IMR-90 (cell line): ENCODE measurements around the gene ZNF80. TPM values are rescaled to one million over a fixed set of nuclear protein-coding genes. Genes with fewer than 3 reads are reported as not detected.

ENCODE experiments used
- ATAC-seq: fragments of 200-7000 bp; cut with Tn5 transposase; 2 replicates; pipeline ENCODE4 v1.9.1; 2020; ENCODE audit warnings: low read depth, mild to moderate bottlenecking, moderate library complexity
- BruUV-seq: library from RNA; stranded (reverse); fragments of 400-500 nt; replicated peaks from 2 replicates; lab custom pipeline; 2021; lab: Mats Ljungman, UMichigan
- CTCF ChIA-PET: fragments of 300-600 bp; formaldehyde crosslinking; extraction: SDS; loops from one replicate; lab custom pipeline; 2021; ENCODE audit warnings: antibody characterized with exemption; lab: Yijun Ruan, JAX
- POLR2A ChIA-PET: fragments of 300-600 bp; sonication (Branson Sonifier 250); formaldehyde crosslinking; loops from one replicate; lab custom pipeline; 2022; ENCODE audit warnings: antibody characterized with exemption; ENCODE audit not compliant: unreplicated experiment; lab: Charles Lee
- DNase-seq: peaks from one replicate; pipeline ENCODE4 v3.0.0; 2013
- H2AFZ ChIP-seq: replicated peaks from 2 replicates; pipeline ENCODE3; 2013; ENCODE audit warnings: low read length, mild to moderate bottlenecking; ENCODE audit not compliant: poor library complexity
- H2AK5ac ChIP-seq: 2 replicates; pipeline ENCODE4 v1.6.1; 2013; ENCODE audit warnings: low read depth, low read length, inconsistent platforms
- H2AK9ac ChIP-seq: replicated peaks from 2 replicates; pipeline ENCODE3; 2013; ENCODE audit warnings: mild to moderate bottlenecking, low read depth, low read length, moderate library complexity; ENCODE audit not compliant: poor library complexity
- H2BK120ac ChIP-seq: 2 replicates; pipeline ENCODE4 v1.6.1; 2013; ENCODE audit warnings: low read depth, low read length, inconsistent platforms
- H2BK15ac ChIP-seq: 3 replicates; pipeline ENCODE4 v1.6.1; 2013; ENCODE audit warnings: low read depth, low read length, inconsistent platforms
- H2BK20ac ChIP-seq: 2 replicates; pipeline ENCODE4 v1.6.1; 2013; ENCODE audit warnings: low read depth, mild to moderate bottlenecking, inconsistent platforms, low read length, moderate library complexity
- H2BK5ac ChIP-seq: 2 replicates; pipeline ENCODE4 v1.6.1; 2013; ENCODE audit warnings: mild to moderate bottlenecking, low read depth, low read length, inconsistent platforms; ENCODE audit not compliant: poor library complexity, severe bottlenecking
- H3K14ac ChIP-seq: replicated peaks from 2 replicates; pipeline ENCODE4 v1.6.1; 2013; ENCODE audit warnings: low read depth, low read length, inconsistent platforms
- H3K18ac ChIP-seq: 2 replicates; pipeline ENCODE4 v1.6.1; 2013; ENCODE audit warnings: low read depth, low read length, control low read depth
- H3K23ac ChIP-seq: 2 replicates; pipeline ENCODE4 v1.6.1; 2013; ENCODE audit warnings: low read depth, low read length, inconsistent platforms
- H3K27ac ChIP-seq: 2 replicates; pipeline ENCODE4 v1.5.1; 2013; ENCODE audit warnings: mild to moderate bottlenecking, control low read depth, low read length; ENCODE audit not compliant: insufficient read depth
- H3K27me3 ChIP-seq: 2 replicates; pipeline ENCODE4 v1.6.1; 2013; ENCODE audit warnings: low read length; ENCODE audit not compliant: control insufficient read depth, insufficient read depth
- H3K36me3 ChIP-seq: 2 replicates; pipeline ENCODE4 v1.6.1; 2013; ENCODE audit warnings: low read length, mixed read lengths; ENCODE audit not compliant: control insufficient read depth, insufficient read depth
- H3K4ac ChIP-seq: 2 replicates; pipeline ENCODE4 v1.6.1; 2013; ENCODE audit warnings: low read depth, low read length, inconsistent platforms
- H3K4me1 ChIP-seq: 2 replicates; pipeline ENCODE4 v1.6.1; 2013; ENCODE audit warnings: low read length, mixed read lengths; ENCODE audit not compliant: control insufficient read depth, insufficient read depth
- H3K4me2 ChIP-seq: 2 replicates; pipeline ENCODE4 v1.6.1; 2013; ENCODE audit warnings: low read depth, mild to moderate bottlenecking, control low read depth, low read length, moderate library complexity
- H3K4me3 ChIP-seq: 2 replicates; pipeline ENCODE4 v1.5.1; 2013; ENCODE audit warnings: low read depth, mild to moderate bottlenecking, control low read depth, low read length, moderate library complexity; ENCODE audit not compliant: insufficient read depth
- H3K56ac ChIP-seq: 2 replicates; pipeline ENCODE4 v1.6.1; 2013; ENCODE audit warnings: low read length, inconsistent platforms; ENCODE audit not compliant: insufficient read depth; ENCODE audit errors: extremely low read depth
- H3K79me1 ChIP-seq, 2 experiments: 2 replicates each; pipeline ENCODE4 v1.6.1; 2013; ENCODE audit warnings: low read length in 2 of 2, inconsistent platforms in 1 of 2, low read depth in 1 of 2
- H3K9ac ChIP-seq: 2 replicates; pipeline ENCODE4 v1.6.1; 2013; ENCODE audit warnings: low read depth, low read length, control low read depth
- H3K9me1 ChIP-seq: 2 replicates; pipeline ENCODE4 v1.6.1; 2013; ENCODE audit warnings: low read length, inconsistent platforms; ENCODE audit not compliant: insufficient read depth
- H3K9me3 ChIP-seq: 2 replicates; pipeline ENCODE4 v1.6.1; 2013; ENCODE audit warnings: low read length; ENCODE audit not compliant: control insufficient read depth, insufficient read depth
- H4K20me1 ChIP-seq: 2 replicates; pipeline ENCODE4 v1.6.1; 2013; ENCODE audit warnings: low read length, inconsistent platforms; ENCODE audit not compliant: insufficient read depth
- H4K5ac ChIP-seq: 2 replicates; pipeline ENCODE4 v1.6.1; 2013; ENCODE audit warnings: mild to moderate bottlenecking, low read depth, low read length, control low read depth
- H4K8ac ChIP-seq, 2 experiments: 2 replicates each; pipeline ENCODE4 v1.6.1; 2013; ENCODE audit warnings: low read depth in 2 of 2, low read length in 2 of 2, control low read depth in 1 of 2, inconsistent platforms in 1 of 2
- H4K91ac ChIP-seq: 2 replicates; pipeline ENCODE4 v1.6.1; 2013; ENCODE audit warnings: low read depth, low read length, inconsistent platforms; ENCODE audit not compliant: insufficient read depth
- BHLHE40 ChIP-seq: fragments of 150-350 bp; IDR thresholded peaks from 2 replicates; pipeline ENCODE4 v1.6.1; 2016; ENCODE audit warnings: mild to moderate bottlenecking, low read depth, low read length
- CEBPB ChIP-seq: IDR thresholded peaks from 2 replicates; pipeline ENCODE4 v1.6.1; 2012; ENCODE audit warnings: low read depth, low read length, improper control_type of control experiment
- CHD1 ChIP-seq: IDR thresholded peaks from 2 replicates; pipeline ENCODE4 v1.6.1; 2012; ENCODE audit warnings: low read depth, low read length, improper control_type of control experiment
- FOS ChIP-seq: fragments of 150-350 bp; IDR thresholded peaks from 2 replicates; pipeline ENCODE4 v1.6.1; 2016; ENCODE audit warnings: low read depth, low read length
- MAFK ChIP-seq: IDR thresholded peaks from 2 replicates; pipeline ENCODE4 v1.6.1; 2012; ENCODE audit warnings: low read depth, low read length, improper control_type of control experiment
- MAZ ChIP-seq: IDR thresholded peaks from 2 replicates; pipeline ENCODE4 v1.6.1; 2012; ENCODE audit warnings: low read depth, mild to moderate bottlenecking, low read length, improper control_type of control experiment, moderate library complexity, borderline replicate concordance
- MXI1 ChIP-seq: IDR thresholded peaks from 2 replicates; pipeline ENCODE4 v1.6.1; 2012; ENCODE audit warnings: low read depth, mild to moderate bottlenecking, low read length, moderate library complexity, borderline replicate concordance
- NFE2L2 ChIP-seq: fragments of 150-350 bp; IDR thresholded peaks from 2 replicates; pipeline ENCODE4 v1.6.1; 2016; ENCODE audit warnings: low read depth, mild to moderate bottlenecking, low read length
- POLR2A ChIP-seq: IDR thresholded peaks from 2 replicates; pipeline ENCODE4 v1.6.1; 2012; ENCODE audit warnings: mild to moderate bottlenecking, low read depth, low read length
- RAD21 ChIP-seq: IDR thresholded peaks from 2 replicates; pipeline ENCODE4 v1.6.1; 2012; ENCODE audit warnings: low read length, improper control_type of control experiment
- RCOR1 ChIP-seq: IDR thresholded peaks from 2 replicates; pipeline ENCODE4 v1.6.1; 2012; ENCODE audit warnings: mild to moderate bottlenecking, low read length, improper control_type of control experiment; ENCODE audit not compliant: insufficient replicate concordance
- RFX5 ChIP-seq: IDR thresholded peaks from 2 replicates; pipeline ENCODE4 v1.8.0; 2012; ENCODE audit warnings: low read depth, mild to moderate bottlenecking, low read length, moderate library complexity
- SMC3 ChIP-seq: fragments of 150-350 bp; IDR thresholded peaks from 2 replicates; pipeline ENCODE4 v1.6.1; 2016; ENCODE audit warnings: low read depth, mild to moderate bottlenecking, antibody characterized with exemption, low read length, moderate library complexity
- dilution Hi-C: fragments of 300-500 bp; cut with HindIII; formaldehyde crosslinking; loops from one replicate; pipeline ENCODE4 v1.14.3; 2018; ENCODE audit warnings: low sequenced_read_pairs; ENCODE audit not compliant: unreplicated experiment
- in situ Hi-C: fragments of 300-500 bp; cut with MboI; formaldehyde crosslinking; loops from 3 replicates; pipeline ENCODE4 v1.14.3; 2019; ENCODE audit warnings: low sequenced_read_pairs, inconsistent platforms, mixed read lengths
- intact Hi-C: fragments of 100-400 bp; cut with micrococcal nuclease; formaldehyde crosslinking; loops from 2 replicates; pipeline ENCODE4 v1.10.0; 2022
- polyA plus RNA-seq, 3 experiments: library from polyadenylated mRNA; depleted of rRNA; stranded (reverse); fragments of >200 nt; gene quantifications; 2 replicates each; pipeline ENCODE4 v1.2.3, GENCODE V29; 2012; ENCODE audit warnings: low replicate concordance in 1 of 3
- total RNA-seq: library from RNA; depleted of rRNA; stranded (reverse); fragments of >200 nt; gene quantifications from 2 replicates; pipeline ENCODE4 v1.2.3, GENCODE V29; 2012
- TF ChIP-seq, protein P1 (sequence below): fragments of 150-350 bp; IDR thresholded peaks from 2 replicates; pipeline ENCODE4 v1.6.1; 2016; ENCODE audit warnings: low read depth, mild to moderate bottlenecking, low read length, moderate library complexity, borderline replicate concordance
- TF ChIP-seq, protein P2 (sequence below): conservative IDR thresholded peaks from 2 replicates; pipeline ENCODE4 v1.5.1; 2012; ENCODE audit warnings: mild to moderate bottlenecking, low read depth, low read length, improper control_type of control experiment
- TF ChIP-seq, protein P3 (sequence below): fragments of 150-350 bp; IDR thresholded peaks from 2 replicates; pipeline ENCODE4 v1.6.1; 2017; ENCODE audit warnings: mild to moderate bottlenecking, antibody characterized with exemption, low read length, low read depth

The ZNF80 gene
- total and polyA plus RNA-seq, 2 of the 4 experiments (the other 2 are of a cell fraction) = not detected

DNA sequence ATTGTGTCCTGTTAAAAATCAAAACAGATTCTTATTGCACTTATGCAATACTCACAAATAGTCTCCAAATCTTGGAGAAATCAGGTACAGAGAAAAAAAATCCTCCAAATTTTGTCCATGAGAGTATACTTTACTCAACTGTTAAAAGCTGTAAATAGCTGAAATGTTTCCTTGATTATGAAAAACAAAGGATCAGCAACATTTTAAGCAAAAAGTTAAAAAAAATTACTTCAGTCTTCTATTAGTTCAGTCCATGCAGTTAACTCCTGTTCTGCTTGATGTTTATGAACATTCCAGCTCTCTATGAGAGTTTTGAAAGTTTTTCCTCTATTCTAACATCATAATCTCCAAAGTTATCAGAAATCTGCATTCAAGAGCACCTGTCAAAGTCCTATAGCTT, 22.8 kb upstream of the ZNF80 start:
- no peaks in the 10 kb centered on the region; the same call in 1 of the 2 replicates for H3K27me3 ChIP-seq
- no peak overlapping the region for H3K9ac ChIP-seq
- ChIA-PET CTCF (no interaction called here), POLR2A (no interaction called here)
- H3K18ac ChIP-seq = no peak overlapping the region
- H3K9me3 ChIP-seq = no peaks in the 10 kb centered on the region
- H2BK20ac ChIP-seq = no peak overlapping the region
- intact Hi-C loops (no loop called here), in situ Hi-C loops (no loop called here), dilution Hi-C loops (no loop called here)
- no peak overlapping the region for H2BK15ac ChIP-seq
- H3K27ac ChIP-seq = no peak overlapping the region
- no peak overlapping the region for H4K8ac ChIP-seq
- H2BK5ac ChIP-seq = no peak overlapping the region
- H3K4me1 ChIP-seq = no peaks in the 10 kb centered on the region
- DNase-seq (no peak), ATAC-seq (no peak)
- no peak overlapping the region for H3K56ac ChIP-seq
- H3K4me2 ChIP-seq = no peak overlapping the region
- H2AFZ ChIP-seq = no peak overlapping the region
- H2AK9ac ChIP-seq = no peak overlapping the region
- TF ChIP-seq MXI1 = no peak
- no peak for TF ChIP-seq CHD1
- TF ChIP-seq, protein P1, sequence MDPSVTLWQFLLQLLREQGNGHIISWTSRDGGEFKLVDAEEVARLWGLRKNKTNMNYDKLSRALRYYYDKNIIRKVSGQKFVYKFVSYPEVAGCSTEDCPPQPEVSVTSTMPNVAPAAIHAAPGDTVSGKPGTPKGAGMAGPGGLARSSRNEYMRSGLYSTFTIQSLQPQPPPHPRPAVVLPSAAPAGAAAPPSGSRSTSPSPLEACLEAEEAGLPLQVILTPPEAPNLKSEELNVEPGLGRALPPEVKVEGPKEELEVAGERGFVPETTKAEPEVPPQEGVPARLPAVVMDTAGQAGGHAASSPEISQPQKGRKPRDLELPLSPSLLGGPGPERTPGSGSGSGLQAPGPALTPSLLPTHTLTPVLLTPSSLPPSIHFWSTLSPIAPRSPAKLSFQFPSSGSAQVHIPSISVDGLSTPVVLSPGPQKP = no peak
- TF ChIP-seq MAZ = no peak
- TF ChIP-seq BHLHE40 = no peak
- TF ChIP-seq SMC3 = no peak
- TF ChIP-seq NFE2L2 = no peak
- no peak for TF ChIP-seq RFX5
- no peak for TF ChIP-seq CEBPB
- TF ChIP-seq RCOR1 = no peak
- TF ChIP-seq POLR2A = no peak
- TF ChIP-seq MAFK = no peak
- TF ChIP-seq, protein P2, sequence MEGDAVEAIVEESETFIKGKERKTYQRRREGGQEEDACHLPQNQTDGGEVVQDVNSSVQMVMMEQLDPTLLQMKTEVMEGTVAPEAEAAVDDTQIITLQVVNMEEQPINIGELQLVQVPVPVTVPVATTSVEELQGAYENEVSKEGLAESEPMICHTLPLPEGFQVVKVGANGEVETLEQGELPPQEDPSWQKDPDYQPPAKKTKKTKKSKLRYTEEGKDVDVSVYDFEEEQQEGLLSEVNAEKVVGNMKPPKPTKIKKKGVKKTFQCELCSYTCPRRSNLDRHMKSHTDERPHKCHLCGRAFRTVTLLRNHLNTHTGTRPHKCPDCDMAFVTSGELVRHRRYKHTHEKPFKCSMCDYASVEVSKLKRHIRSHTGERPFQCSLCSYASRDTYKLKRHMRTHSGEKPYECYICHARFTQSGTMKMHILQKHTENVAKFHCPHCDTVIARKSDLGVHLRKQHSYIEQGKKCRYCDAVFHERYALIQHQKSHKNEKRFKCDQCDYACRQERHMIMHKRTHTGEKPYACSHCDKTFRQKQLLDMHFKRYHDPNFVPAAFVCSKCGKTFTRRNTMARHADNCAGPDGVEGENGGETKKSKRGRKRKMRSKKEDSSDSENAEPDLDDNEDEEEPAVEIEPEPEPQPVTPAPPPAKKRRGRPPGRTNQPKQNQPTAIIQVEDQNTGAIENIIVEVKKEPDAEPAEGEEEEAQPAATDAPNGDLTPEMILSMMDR = no peak
- TF ChIP-seq, protein P3, sequence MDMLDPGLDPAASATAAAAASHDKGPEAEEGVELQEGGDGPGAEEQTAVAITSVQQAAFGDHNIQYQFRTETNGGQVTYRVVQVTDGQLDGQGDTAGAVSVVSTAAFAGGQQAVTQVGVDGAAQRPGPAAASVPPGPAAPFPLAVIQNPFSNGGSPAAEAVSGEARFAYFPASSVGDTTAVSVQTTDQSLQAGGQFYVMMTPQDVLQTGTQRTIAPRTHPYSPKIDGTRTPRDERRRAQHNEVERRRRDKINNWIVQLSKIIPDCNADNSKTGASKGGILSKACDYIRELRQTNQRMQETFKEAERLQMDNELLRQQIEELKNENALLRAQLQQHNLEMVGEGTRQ = no peak
- no peak for TF ChIP-seq FOS
- no peak for TF ChIP-seq RAD21
- no peaks in the 10 kb centered on the region for H3K79me1 ChIP-seq
- H3K36me3 ChIP-seq = no peaks in the 10 kb centered on the region
- H4K20me1 ChIP-seq = no peaks in the 10 kb centered on the region
- H3K9me1 ChIP-seq = no peaks in the 10 kb centered on the region
- no peak overlapping the region for H4K91ac ChIP-seq
- no peak overlapping the region for H2AK5ac ChIP-seq
- H3K23ac ChIP-seq = no peak overlapping the region
- no peak overlapping the region for H2BK120ac ChIP-seq
- no peak overlapping the region for H3K4ac ChIP-seq
- H3K14ac ChIP-seq = no peak overlapping the region
- H4K5ac ChIP-seq = no peak overlapping the region
- H3K4me3 ChIP-seq = no peak overlapping the region
- no TSS peak for BruUV-seq
